ENCODE data around the gene FAM53C. TPM values are rescaled to one million over a fixed set of nuclear protein-coding genes. Genes with fewer than 3 reads are reported as not detected.

FAM53C gene
- total and polyA plus RNA-seq, 2 experiments from 2014 or later = 21.0 to 45.0 TPM

GRCh38 chr5:138369706-138370105, 31.6 kb downstream of the FAM53C start (continued):
- no peak for TF ChIP-seq EZH2 (IDR thresholded peaks at IDR 0.05; ENCODE audit: low read depth, unreplicated experiment)
- no peak for TF ChIP-seq REST (IDR thresholded peaks at IDR 0.05; ENCODE audit: unreplicated experiment)
- no peak for TF ChIP-seq ETS1 (IDR thresholded peaks at IDR 0.05)
- TF ChIP-seq ZNF331 (CRISPR knock-in tag; IDR thresholded peaks at IDR 0.05; ENCODE audit: low read depth) = no peak

GRCh38 chr5:138370537-138370936, 32.5 kb downstream of the FAM53C start:
- H3K9me2 ChIP-seq (ENCODE audit: insufficient read depth) = no peaks in the 10 kb centered on the region
- peaks cover 20% of the 10 kb centered on the region; the same call in 1 of the 2 replicates for H4K20me1 ChIP-seq (replicated peaks; ENCODE audit: insufficient read depth)
- no peaks in the 10 kb centered on the region for H3K27me3 Mint-ChIP-seq (ENCODE audit: insufficient read depth, low read depth, poor library complexity)
- H3F3A ChIP-seq (replicated peaks; ENCODE audit: low read depth) = no peaks in the 10 kb centered on the region
- H3K27ac ChIP-seq (ENCODE audit: low read depth) = no peak overlapping the region
- no peak overlapping the region for H3K4me3 ChIP-seq
- DNase-seq (ENCODE audit: low spot score) (no peak), ATAC-seq (no peak)
- H3K4me1 ChIP-seq (ENCODE audit: insufficient read depth) = no peaks in the 10 kb centered on the region
- peaks cover 79% of the 10 kb centered on the region for H3K79me2 ChIP-seq (replicated peaks; ENCODE audit: insufficient read depth)
- no peaks in the 10 kb centered on the region for H3K27me3 ChIP-seq (ENCODE audit: insufficient read depth)
- no peaks in the 10 kb centered on the region; the same call in 2 of the 3 replicates for H3K4me1 Mint-ChIP-seq
- peaks cover 9% of the 10 kb centered on the region; the same call in 2 of the 3 replicates for H3K36me3 Mint-ChIP-seq (ENCODE audit: low read depth)
- peaks cover 16% of the 10 kb centered on the region; the same call in 1 of the 2 replicates for H3K36me3 ChIP-seq (ENCODE audit: insufficient read depth)
- no peak overlapping the region for H2AFZ ChIP-seq
- no peak overlapping the region for H3K4me3 Mint-ChIP-seq
- no peaks in the 10 kb centered on the region for H3K9me3 Mint-ChIP-seq
- H3K4me2 ChIP-seq = no peak overlapping the region
- H3K27ac Mint-ChIP-seq = peak overlapping the region; percentile 48; the same call in 1 of the 2 replicates
- TF ChIP-seq ZNF462 (CRISPR knock-in tag; IDR thresholded peaks at IDR 0.05) = no peak
- TF ChIP-seq ETS1 (IDR thresholded peaks at IDR 0.05) = no peak
- TF ChIP-seq EZH2 (IDR thresholded peaks at IDR 0.05; ENCODE audit: low read depth, unreplicated experiment) = no peak
- no peak for TF ChIP-seq EZH2phosphoT487 (IDR thresholded peaks at IDR 0.05; ENCODE audit: unreplicated experiment)
- TF ChIP-seq JUNB (IDR thresholded peaks at IDR 0.05; ENCODE audit: unreplicated experiment) = no peak
- no peak for TF ChIP-seq CREB1 (CRISPR knock-in tag; IDR thresholded peaks at IDR 0.05; ENCODE audit: low read depth)
- TF ChIP-seq ZNF114 (CRISPR knock-in tag; IDR thresholded peaks at IDR 0.05) = no peak
- TF ChIP-seq POLR2AphosphoS5 (IDR thresholded peaks at IDR 0.05; ENCODE audit: low read depth) = no peak
- no peak for TF ChIP-seq NANOG (IDR thresholded peaks at IDR 0.05; ENCODE audit: borderline replicate concordance)
- no peak for TF ChIP-seq STAT1 (IDR thresholded peaks at IDR 0.05; ENCODE audit: unreplicated experiment)
- no peak for TF ChIP-seq ZNF331 (CRISPR knock-in tag; IDR thresholded peaks at IDR 0.05; ENCODE audit: low read depth)
